HepG2 (cell line): ENCODE measurements around the gene MXD1. TPM values are rescaled to one million over a fixed set of nuclear protein-coding genes. Genes with fewer than 3 reads are reported as not detected.

Experiments used
- ATAC-seq: fragments of 200-7000 bp; cut with Tn5 transposase; 3 replicates; pipeline ENCODE4 v1.9.1; 2020; ENCODE audit warnings: mild to moderate bottlenecking, moderate library complexity
- BruUV-seq: library from RNA; stranded (reverse); fragments of 400-500 nt; replicated peaks from 2 replicates; lab custom pipeline; 2021; lab: Mats Ljungman, UMichigan
- CTCF ChIA-PET: fragments of 300-600 bp; formaldehyde crosslinking; extraction: SDS; loops from one replicate; lab custom pipeline; 2021; ENCODE audit warnings: low total read pairs, inconsistent platforms, low intra/inter-chr PET ratio; lab: Yijun Ruan, JAX
- POLR2A ChIA-PET: fragments of 350-600 bp; sonication (Branson Sonifier 250); formaldehyde crosslinking; loops from one replicate; lab custom pipeline; 2020; ENCODE audit warnings: antibody characterized with exemption, inconsistent platforms; lab: Yijun Ruan, JAX
- DNase-seq: peaks from one replicate; pipeline ENCODE4 v3.0.0-alpha.2; 2015; ENCODE audit warnings: low spot score
- FAIRE-seq: peaks from 3 replicates; lab custom pipeline; 2011; peaks lifted over from hg19 to GRCh38; lab: Jason Lieb, UNC
- H2AFZ ChIP-seq: one replicate; pipeline ENCODE4 v1.6.1; 2011; ENCODE audit warnings: low read length, inconsistent platforms
- H3K27ac ChIP-seq: fragments of 300-600 bp; 3 replicates; pipeline ENCODE4 v1.8.0; 2011; ENCODE audit warnings: mixed run types, mild to moderate bottlenecking, mixed read lengths, low read length, inconsistent platforms; ENCODE audit not compliant: insufficient read depth; ENCODE audit errors: extremely low read length
- H3K27me3 ChIP-seq, 2 experiments: fragments of 200-600 bp in 1 of 2; 2 replicates in 1 of 2; 3 replicates in 1 of 2; pipeline versions ENCODE4 v1.6.0 to v1.8.0; 2011; ENCODE audit warnings: low read length in 2 of 2, mild to moderate bottlenecking in 2 of 2, moderate library complexity in 2 of 2, inconsistent platforms in 1 of 2; ENCODE audit not compliant: insufficient read depth in 2 of 2, control insufficient read depth in 1 of 2
- H3K36me3 ChIP-seq, 2 experiments: fragments of 200-600 bp in 1 of 2; replicated peaks in 1 of 2; 2 replicates in 1 of 2; 3 replicates in 1 of 2; pipeline versions ENCODE4 v1.5.1 to v1.8.0; 2011; ENCODE audit warnings: low read length in 2 of 2, inconsistent platforms in 1 of 2; ENCODE audit not compliant: insufficient read depth in 2 of 2, control insufficient read depth in 1 of 2
- H3K4me1 ChIP-seq: 2 replicates; pipeline ENCODE4 v1.5.1; 2012; ENCODE audit warnings: low read length, inconsistent platforms; ENCODE audit not compliant: insufficient read depth
- H3K4me2 ChIP-seq: 2 replicates; pipeline ENCODE4 v1.6.0; 2011; ENCODE audit warnings: low read depth, low read length, inconsistent platforms
- H3K4me3 ChIP-seq, 3 experiments: fragments of 200-600 bp in 1 of 3; sonication (generic), shearing (Covaris generic) in 1 of 3; replicated peaks in 1 of 3; 2 replicates each; pipeline ENCODE4 v1.5.1; 2011 to 2016; ENCODE audit warnings: low read length in 3 of 3, inconsistent platforms in 2 of 3, low read depth in 2 of 3, mild to moderate bottlenecking in 2 of 3, control low read depth in 1 of 3, mixed read lengths in 1 of 3; ENCODE audit not compliant: insufficient read depth in 1 of 3
- H3K79me2 ChIP-seq: one replicate; pipeline ENCODE4 v1.6.1; 2011; ENCODE audit warnings: low read length, inconsistent platforms; ENCODE audit not compliant: insufficient read depth
- H3K9ac ChIP-seq: 2 replicates; pipeline ENCODE4 v1.6.0; 2011; ENCODE audit warnings: mild to moderate bottlenecking, low read depth, low read length, inconsistent platforms; ENCODE audit not compliant: insufficient read depth
- H3K9me3 ChIP-seq: 2 replicates; pipeline ENCODE4 v1.5.1; 2012; ENCODE audit warnings: mild to moderate bottlenecking, low read length
- H4K20me1 ChIP-seq: 2 replicates; pipeline ENCODE4 v1.6.0; 2011; ENCODE audit warnings: inconsistent platforms, mild to moderate bottlenecking, low read length, moderate library complexity; ENCODE audit not compliant: insufficient read depth
- ARID2 ChIP-seq: sonication (generic); formaldehyde crosslinking; IDR thresholded peaks from 2 replicates; pipeline ENCODE4 v1.8.1; 2022; ENCODE audit warnings: mild to moderate bottlenecking, missing genetic modification reagents, borderline replicate concordance
- ATAD3A ChIP-seq: sonication (generic); formaldehyde crosslinking; IDR thresholded peaks from 2 replicates; pipeline ENCODE4 v1.4.0; 2020; ENCODE audit warnings: missing genetic modification reagents
- DNMT3B ChIP-seq: conservative IDR thresholded peaks from 2 replicates; pipeline ENCODE4 v1.6.1; 2016; ENCODE audit warnings: missing biosample characterization, control low read depth
- ETV5 ChIP-seq: IDR thresholded peaks from 2 replicates; pipeline ENCODE4 v1.6.1; 2018; ENCODE audit warnings: missing biosample characterization, missing genetic modification reagents, inconsistent platforms, borderline replicate concordance
- HNF1A ChIP-seq, 2 experiments: sonication (generic) in 1 of 2; formaldehyde crosslinking in 1 of 2; IDR thresholded peaks; 2 replicates each; pipeline versions ENCODE4 v1.4.0 to v1.6.1; 2016 to 2020; ENCODE audit warnings: borderline replicate concordance in 1 of 2, low read depth in 1 of 2, mild to moderate bottlenecking in 1 of 2, missing genetic modification reagents in 1 of 2
- JARID2 ChIP-seq: sonication (generic); formaldehyde crosslinking; IDR thresholded peaks from 2 replicates; pipeline ENCODE4 v1.8.1; 2023; ENCODE audit warnings: missing genetic modification reagents, inconsistent platforms; ENCODE audit not compliant: insufficient replicate concordance
- NCOA2 ChIP-seq: sonication (generic); formaldehyde crosslinking; IDR thresholded peaks from 2 replicates; pipeline ENCODE4 v1.8.0; 2022; ENCODE audit warnings: inconsistent platforms
- SP4 ChIP-seq: sonication (generic); formaldehyde crosslinking; IDR thresholded peaks from 2 replicates; pipeline ENCODE4 v1.8.1; 2023; ENCODE audit warnings: mild to moderate bottlenecking, missing genetic modification reagents
- TBX2 ChIP-seq: sonication (generic); formaldehyde crosslinking; IDR thresholded peaks from 2 replicates; pipeline ENCODE4 v1.5.0; 2020; ENCODE audit warnings: missing genetic modification reagents, mild to moderate bottlenecking, borderline replicate concordance
- ZHX1 ChIP-seq: sonication (generic); formaldehyde crosslinking; IDR thresholded peaks from 2 replicates; pipeline ENCODE4 v1.8.1; 2022; ENCODE audit warnings: low read depth, mild to moderate bottlenecking, missing genetic modification reagents
- ZNF326 ChIP-seq: sonication (generic); formaldehyde crosslinking; IDR thresholded peaks from 2 replicates; pipeline ENCODE4 v1.4.0; 2020; ENCODE audit warnings: missing genetic modification reagents, borderline replicate concordance
- ZNF550 ChIP-seq: sonication (generic); formaldehyde crosslinking; IDR thresholded peaks from 2 replicates; pipeline ENCODE4 v1.4.0; 2020; ENCODE audit warnings: mild to moderate bottlenecking, missing genetic modification reagents, borderline replicate concordance
- ZNF704 ChIP-seq: sonication (generic); formaldehyde crosslinking; IDR thresholded peaks from 2 replicates; pipeline ENCODE4 v1.8.1; 2023; ENCODE audit warnings: mild to moderate bottlenecking, inconsistent platforms, moderate library complexity, missing genetic modification reagents, borderline replicate concordance
- WGBS: methylation state at CpG from one replicate; pipeline ENCODE4 v1.1.6; 2017; ENCODE audit warnings: low lambda C conversion rate; 5-methylcytosine and 5-hydroxymethylcytosine counted together
- in situ Hi-C: cut with HindIII; loops from 2 replicates; pipeline ENCODE4 v1.10.0; 2017; ENCODE audit warnings: low pct_unique_long_range_greater_than_20kb; ENCODE audit not compliant: extremely low pct_ligation_motif_present
- intact Hi-C: fragments of 100-400 bp; cut with micrococcal nuclease; formaldehyde crosslinking; loops from one replicate; pipeline ENCODE4 v1.10.0; 2022; ENCODE audit not compliant: unreplicated experiment
- polyA plus RNA-seq, 8 experiments: library from polyadenylated mRNA; depleted of rRNA in 3 of 8; stranded (reverse) in 7 of 8; unstranded in 1 of 8; fragments of >200 nt; fragmentation: Illumina TruSeq in 4 of 8; extraction: Trizol in 4 of 8; gene quantifications; 2 replicates each; pipeline versions ENCODE4 v1.2.1 to v1.2.3, GENCODE V29; 2011 to 2016; ENCODE audit warnings: low read depth in 4 of 8, missing spikeins in 1 of 8, mixed read lengths in 1 of 8; ENCODE audit not compliant: insufficient read depth in 1 of 8
- total RNA-seq, 5 experiments: library from RNA; depleted of rRNA; stranded (reverse); fragments of >200 nt; fragmentation: Illumina TruSeq; extraction: Trizol; gene quantifications; 2 replicates each; pipeline ENCODE4 v1.2.3, GENCODE V29; 2016; ENCODE audit warnings: low read depth in 1 of 5

Gene MXD1
- total and polyA plus RNA-seq, 2 of the 13 experiments (the other 11 are each of a cell fraction or from before 2014, with no cell fraction given): 6.4 to 14.9 TPM

GRCh38 chr2:69962986-69963730 lies 48.2 kb downstream of the MXD1 start (continued):
- TF ChIP-seq ZNF704 (CRISPR knock-in tag) (no peak), DNMT3B (CRISPR knock-in tag) (no peak), ZHX1 (no peak), JARID2 (CRISPR knock-in tag) (no peak), TBX2 (CRISPR knock-in tag) (no peak)

- no peak overlapping the region for H3K9ac ChIP-seq
- no peaks in the 10 kb centered on the region for H3K27me3 ChIP-seq
- peak overlapping the region in 2 of 3 experiments; percentile 13 to 37; a peak in 3 of 6 replicates for H3K4me3 ChIP-seq
- H3K27ac ChIP-seq: no peak overlapping the region
- FAIRE-seq: peak; percentile 80
- H3K4me2 ChIP-seq: peak overlapping the region; percentile 78
- POLR2A ChIA-PET: interaction anchor here (1.0 to 1.6 kb wide), 5 partner anchors 10 to 227 kb away, joined by 3 to 19 read pairs (median 4); partner anchors contain the start of genes C2orf42 and MXD1
- intact Hi-C loops (no loop called here), in situ Hi-C loops (no loop called here)
- WGBS: 19% methylated on average over 7 of the region's 7 CpGs
- CTCF ChIA-PET: no interaction called here
- no peaks in the 10 kb centered on the region for H3K79me2 ChIP-seq
- no peaks in the 10 kb centered on the region for H3K9me3 ChIP-seq
- no peaks in the 10 kb centered on the region for H4K20me1 ChIP-seq
- no peak overlapping the region for H2AFZ ChIP-seq
- peak; percentile 58 for DNase-seq
- no TSS peak for BruUV-seq
- H3K36me3 ChIP-seq: no peaks in the 10 kb centered on the region
- ATAC-seq: peak; percentile 57
- peaks cover 52% of the 10 kb centered on the region for H3K4me1 ChIP-seq
- TF ChIP-seq NCOA2 (CRISPR knock-in tag) (0 out of 2 replicates have a peak, but pooled peaks have one; percentile 10), ETV5 (peak; percentile 68; the same call in 1 of the 2 replicates), SP4 (CRISPR knock-in tag) (no peak), ZNF326 (CRISPR knock-in tag) (no peak), ZNF550 (CRISPR knock-in tag) (no peak), HNF1A (IDR thresholded peaks at IDR 0.05; ENCODE audit: low read depth) (peak; percentile 84), HNF1A (CRISPR knock-in tag; IDR thresholded peaks at IDR 0.05; ENCODE audit: borderline replicate concordance) (peak; percentile 76), ATAD3A (CRISPR knock-in tag) (no peak), ARID2 (CRISPR knock-in tag) (no peak)
Observed at GRCh38 chr2:69964353-69964841, 49.5 kb downstream of the MXD1 start.
